HepG2 (cell line): ENCODE measurements around the gene C10orf53. TPM values are rescaled to one million over a fixed set of nuclear protein-coding genes. Genes with fewer than 3 reads are reported as not detected.

Experiments
- ATAC-seq: fragments of 200-7000 bp; cut with Tn5 transposase; 3 replicates; pipeline ENCODE4 v1.9.1; 2020; ENCODE audit warnings: mild to moderate bottlenecking, moderate library complexity
- BruUV-seq: library from RNA; stranded (reverse); fragments of 400-500 nt; replicated peaks from 2 replicates; lab custom pipeline; 2021; lab: Mats Ljungman, UMichigan
- CTCF ChIA-PET: fragments of 300-600 bp; formaldehyde crosslinking; extraction: SDS; loops from one replicate; lab custom pipeline; 2021; ENCODE audit warnings: low total read pairs, inconsistent platforms, low intra/inter-chr PET ratio; lab: Yijun Ruan, JAX
- POLR2A ChIA-PET: fragments of 350-600 bp; sonication (Branson Sonifier 250); formaldehyde crosslinking; loops from one replicate; lab custom pipeline; 2020; ENCODE audit warnings: antibody characterized with exemption, inconsistent platforms; lab: Yijun Ruan, JAX
- DNase-seq: peaks from one replicate; pipeline ENCODE4 v3.0.0-alpha.2; 2015; ENCODE audit warnings: low spot score
- FAIRE-seq: peaks from 3 replicates; lab custom pipeline; 2011; peaks lifted over from hg19 to GRCh38; lab: Jason Lieb, UNC
- H2AFZ ChIP-seq: one replicate; pipeline ENCODE4 v1.6.1; 2011; ENCODE audit warnings: low read length, inconsistent platforms
- H3K27ac ChIP-seq: fragments of 300-600 bp; 3 replicates; pipeline ENCODE4 v1.8.0; 2011; ENCODE audit warnings: mixed run types, mild to moderate bottlenecking, mixed read lengths, low read length, inconsistent platforms; ENCODE audit not compliant: insufficient read depth; ENCODE audit errors: extremely low read length
- H3K27me3 ChIP-seq, 2 experiments: fragments of 200-600 bp in 1 of 2; 2 replicates in 1 of 2; 3 replicates in 1 of 2; pipeline versions ENCODE4 v1.6.0 to v1.8.0; 2011; ENCODE audit warnings: low read length in 2 of 2, mild to moderate bottlenecking in 2 of 2, moderate library complexity in 2 of 2, inconsistent platforms in 1 of 2; ENCODE audit not compliant: insufficient read depth in 2 of 2, control insufficient read depth in 1 of 2
- H3K36me3 ChIP-seq, 2 experiments: fragments of 200-600 bp in 1 of 2; replicated peaks in 1 of 2; 2 replicates in 1 of 2; 3 replicates in 1 of 2; pipeline versions ENCODE4 v1.5.1 to v1.8.0; 2011; ENCODE audit warnings: low read length in 2 of 2, inconsistent platforms in 1 of 2; ENCODE audit not compliant: insufficient read depth in 2 of 2, control insufficient read depth in 1 of 2
- H3K4me1 ChIP-seq: 2 replicates; pipeline ENCODE4 v1.5.1; 2012; ENCODE audit warnings: low read length, inconsistent platforms; ENCODE audit not compliant: insufficient read depth
- H3K4me2 ChIP-seq: 2 replicates; pipeline ENCODE4 v1.6.0; 2011; ENCODE audit warnings: low read depth, low read length, inconsistent platforms
- H3K4me3 ChIP-seq, 3 experiments: fragments of 200-600 bp in 1 of 3; sonication (generic), shearing (Covaris generic) in 1 of 3; replicated peaks in 1 of 3; 2 replicates each; pipeline ENCODE4 v1.5.1; 2011 to 2016; ENCODE audit warnings: low read length in 3 of 3, inconsistent platforms in 2 of 3, low read depth in 2 of 3, mild to moderate bottlenecking in 2 of 3, control low read depth in 1 of 3, mixed read lengths in 1 of 3; ENCODE audit not compliant: insufficient read depth in 1 of 3
- H3K79me2 ChIP-seq: one replicate; pipeline ENCODE4 v1.6.1; 2011; ENCODE audit warnings: low read length, inconsistent platforms; ENCODE audit not compliant: insufficient read depth
- H3K9ac ChIP-seq: 2 replicates; pipeline ENCODE4 v1.6.0; 2011; ENCODE audit warnings: mild to moderate bottlenecking, low read depth, low read length, inconsistent platforms; ENCODE audit not compliant: insufficient read depth
- H3K9me3 ChIP-seq: 2 replicates; pipeline ENCODE4 v1.5.1; 2012; ENCODE audit warnings: mild to moderate bottlenecking, low read length
- H4K20me1 ChIP-seq: 2 replicates; pipeline ENCODE4 v1.6.0; 2011; ENCODE audit warnings: inconsistent platforms, mild to moderate bottlenecking, low read length, moderate library complexity; ENCODE audit not compliant: insufficient read depth
- KDM1A ChIP-seq: IDR thresholded peaks from 2 replicates; pipeline ENCODE4 v1.6.1; 2016; ENCODE audit warnings: missing compliant biosample characterization
- KLF6 ChIP-seq: IDR thresholded peaks from 2 replicates; pipeline ENCODE4 v1.8.0; 2016; ENCODE audit warnings: missing biosample characterization, missing genetic modification reagents
- SUZ12 ChIP-seq: fragments of 150-350 bp; IDR thresholded peaks from 2 replicates; pipeline ENCODE4 v1.6.1; 2014; ENCODE audit warnings: low read depth, low read length
- TFDP1 ChIP-seq: IDR thresholded peaks from 2 replicates; pipeline ENCODE4 v1.6.1; 2016; ENCODE audit warnings: missing compliant biosample characterization, missing genetic modification reagents, borderline replicate concordance
- ZBTB38 ChIP-seq: sonication (generic); formaldehyde crosslinking; IDR thresholded peaks from 2 replicates; pipeline ENCODE4 v1.5.1; 2020; ENCODE audit warnings: mild to moderate bottlenecking, missing genetic modification reagents
- ZNF17 ChIP-seq: sonication (generic); formaldehyde crosslinking; IDR thresholded peaks from 2 replicates; pipeline ENCODE4 v1.5.0; 2020; ENCODE audit warnings: mild to moderate bottlenecking, missing genetic modification reagents
- ZNF580 ChIP-seq: IDR thresholded peaks from 2 replicates; pipeline ENCODE4 v1.6.1; 2016; ENCODE audit warnings: low read depth, borderline replicate concordance
- WGBS: methylation state at CpG from one replicate; pipeline ENCODE4 v1.1.6; 2017; ENCODE audit warnings: low lambda C conversion rate; 5-methylcytosine and 5-hydroxymethylcytosine counted together
- in situ Hi-C: cut with HindIII; loops from 2 replicates; pipeline ENCODE4 v1.10.0; 2017; ENCODE audit warnings: low pct_unique_long_range_greater_than_20kb; ENCODE audit not compliant: extremely low pct_ligation_motif_present
- intact Hi-C: fragments of 100-400 bp; cut with micrococcal nuclease; formaldehyde crosslinking; loops from one replicate; pipeline ENCODE4 v1.10.0; 2022; ENCODE audit not compliant: unreplicated experiment
- polyA plus RNA-seq, 8 experiments: library from polyadenylated mRNA; depleted of rRNA in 3 of 8; stranded (reverse) in 7 of 8; unstranded in 1 of 8; fragments of >200 nt; fragmentation: Illumina TruSeq in 4 of 8; extraction: Trizol in 4 of 8; gene quantifications; 2 replicates each; pipeline versions ENCODE4 v1.2.1 to v1.2.3, GENCODE V29; 2011 to 2016; ENCODE audit warnings: low read depth in 4 of 8, missing spikeins in 1 of 8, mixed read lengths in 1 of 8; ENCODE audit not compliant: insufficient read depth in 1 of 8
- total RNA-seq, 5 experiments: library from RNA; depleted of rRNA; stranded (reverse); fragments of >200 nt; fragmentation: Illumina TruSeq; extraction: Trizol; gene quantifications; 2 replicates each; pipeline ENCODE4 v1.2.3, GENCODE V29; 2016; ENCODE audit warnings: low read depth in 1 of 5
- TF ChIP-seq, protein P1 (sequence below): sonication (generic); formaldehyde crosslinking; IDR thresholded peaks from 2 replicates; pipeline ENCODE4 v1.4.0; 2020; ENCODE audit warnings: missing genetic modification reagents
- TF ChIP-seq, protein P2 (sequence below): sonication (generic); formaldehyde crosslinking; IDR thresholded peaks from 2 replicates; pipeline ENCODE4 v1.4.0; 2020; ENCODE audit warnings: mild to moderate bottlenecking, missing genetic modification reagents

The C10orf53 gene
- total and polyA plus RNA-seq, 2 of the 13 experiments (the other 11 are each of a cell fraction or from before 2014, with no cell fraction given), result not detected

DNA sequence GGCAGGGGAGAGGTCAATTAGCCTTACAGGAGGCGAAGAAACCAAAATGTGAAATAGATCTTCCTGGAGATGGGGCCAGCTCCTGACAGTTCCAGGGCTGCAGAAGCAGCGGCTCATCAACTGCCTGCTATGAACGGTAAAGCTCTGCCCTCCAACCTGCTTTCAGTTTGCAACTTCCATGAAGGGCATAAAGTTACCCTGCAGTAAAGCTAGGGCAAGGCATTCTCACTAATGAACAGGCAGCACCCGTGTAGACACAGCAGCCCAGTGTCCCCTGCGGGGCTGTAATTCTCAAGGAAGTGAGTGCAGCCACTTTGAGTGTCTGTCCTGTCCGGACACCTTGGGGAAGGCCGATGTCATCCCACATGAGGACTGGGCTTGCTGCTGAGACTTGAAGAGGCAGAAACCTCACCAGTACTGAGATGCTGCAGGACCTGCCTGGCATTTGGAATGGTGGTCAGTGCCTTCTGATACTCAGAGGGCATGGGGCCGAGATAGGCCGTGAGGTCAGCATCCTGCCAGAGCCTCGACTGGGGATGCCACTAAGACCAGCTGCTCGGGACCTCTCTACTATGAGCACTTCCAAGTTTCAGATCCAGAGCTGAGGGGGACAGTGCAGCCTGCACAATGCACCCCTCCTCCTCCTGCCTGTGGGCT, 26.1 kb upstream of the C10orf53 start:
- FAIRE-seq (no peak), DNase-seq (no peak), ATAC-seq (no peak)
- CTCF ChIA-PET, result no interaction called here
- Histone ChIP-seq H3K4me3 (no peak overlapping the region), H3K9me3 (0 out of 2 replicates have a peak, but pooled peaks cover under 1% of the 10 kb centered on the region), H3K4me2 (no peak overlapping the region), H3K4me1 (peaks cover 13% of the 10 kb centered on the region), H3K27ac (no peak overlapping the region), H3K27me3 (peaks cover 2 to 18% of the 10 kb centered on the region in 2 experiments; a peak in 3 of 5 replicates), H3K36me3 (no peaks in the 10 kb centered on the region), H2AFZ (no peak overlapping the region), H3K9ac (no peak overlapping the region), H3K79me2 (no peaks in the 10 kb centered on the region), H4K20me1 (no peaks in the 10 kb centered on the region)
- WGBS, result 63% methylated on average over 9 of the region's 11 CpGs
- no TSS peak for BruUV-seq
- intact Hi-C loops, result no loop called here
- in situ Hi-C loops, result no loop called here
- no peak for TF ChIP-seq TFDP1 (CRISPR knock-in tag)
- TF ChIP-seq, protein P1, sequence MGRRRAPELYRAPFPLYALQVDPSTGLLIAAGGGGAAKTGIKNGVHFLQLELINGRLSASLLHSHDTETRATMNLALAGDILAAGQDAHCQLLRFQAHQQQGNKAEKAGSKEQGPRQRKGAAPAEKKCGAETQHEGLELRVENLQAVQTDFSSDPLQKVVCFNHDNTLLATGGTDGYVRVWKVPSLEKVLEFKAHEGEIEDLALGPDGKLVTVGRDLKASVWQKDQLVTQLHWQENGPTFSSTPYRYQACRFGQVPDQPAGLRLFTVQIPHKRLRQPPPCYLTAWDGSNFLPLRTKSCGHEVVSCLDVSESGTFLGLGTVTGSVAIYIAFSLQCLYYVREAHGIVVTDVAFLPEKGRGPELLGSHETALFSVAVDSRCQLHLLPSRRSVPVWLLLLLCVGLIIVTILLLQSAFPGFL (CRISPR knock-in tag), result no peak
- TF ChIP-seq KDM1A (CRISPR knock-in tag), result no peak
- TF ChIP-seq ZNF580, result no peak
- TF ChIP-seq ZBTB38, result no peak
- no peak for TF ChIP-seq ZNF17 (CRISPR knock-in tag)
- no peak for TF ChIP-seq KLF6 (CRISPR knock-in tag)
- no peak for TF ChIP-seq SUZ12
- TF ChIP-seq, protein P2, sequence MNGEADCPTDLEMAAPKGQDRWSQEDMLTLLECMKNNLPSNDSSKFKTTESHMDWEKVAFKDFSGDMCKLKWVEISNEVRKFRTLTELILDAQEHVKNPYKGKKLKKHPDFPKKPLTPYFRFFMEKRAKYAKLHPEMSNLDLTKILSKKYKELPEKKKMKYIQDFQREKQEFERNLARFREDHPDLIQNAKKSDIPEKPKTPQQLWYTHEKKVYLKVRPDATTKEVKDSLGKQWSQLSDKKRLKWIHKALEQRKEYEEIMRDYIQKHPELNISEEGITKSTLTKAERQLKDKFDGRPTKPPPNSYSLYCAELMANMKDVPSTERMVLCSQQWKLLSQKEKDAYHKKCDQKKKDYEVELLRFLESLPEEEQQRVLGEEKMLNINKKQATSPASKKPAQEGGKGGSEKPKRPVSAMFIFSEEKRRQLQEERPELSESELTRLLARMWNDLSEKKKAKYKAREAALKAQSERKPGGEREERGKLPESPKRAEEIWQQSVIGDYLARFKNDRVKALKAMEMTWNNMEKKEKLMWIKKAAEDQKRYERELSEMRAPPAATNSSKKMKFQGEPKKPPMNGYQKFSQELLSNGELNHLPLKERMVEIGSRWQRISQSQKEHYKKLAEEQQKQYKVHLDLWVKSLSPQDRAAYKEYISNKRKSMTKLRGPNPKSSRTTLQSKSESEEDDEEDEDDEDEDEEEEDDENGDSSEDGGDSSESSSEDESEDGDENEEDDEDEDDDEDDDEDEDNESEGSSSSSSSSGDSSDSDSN (CRISPR knock-in tag), result no peak
- POLR2A ChIA-PET, result no interaction called here
